HepG2 (cell line): Measurements from ENCODE around the gene CAMKMT. TPM values are rescaled to one million over a fixed set of nuclear protein-coding genes. Genes with fewer than 3 reads are reported as not detected.

ENCODE experiments used
- CTCF ChIP-seq: sonication (generic); formaldehyde crosslinking; IDR thresholded peaks from 2 replicates; pipeline ENCODE4 v1.5.0; 2020; ENCODE audit warnings: mild to moderate bottlenecking, missing genetic modification reagents, moderate library complexity
- ELF1 ChIP-seq: sonication (generic); formaldehyde crosslinking; IDR thresholded peaks from 2 replicates; pipeline ENCODE4 v1.4.0; 2020; ENCODE audit warnings: missing genetic modification reagents
- HMGXB3 ChIP-seq: sonication (generic); formaldehyde crosslinking; IDR thresholded peaks from 2 replicates; pipeline ENCODE4 v1.4.0; 2020; ENCODE audit warnings: missing genetic modification reagents, borderline replicate concordance
- SP4 ChIP-seq: sonication (generic); formaldehyde crosslinking; IDR thresholded peaks from 2 replicates; pipeline ENCODE4 v1.8.1; 2023; ENCODE audit warnings: mild to moderate bottlenecking, missing genetic modification reagents
- STAT5B ChIP-seq: sonication (generic); formaldehyde crosslinking; IDR thresholded peaks from 2 replicates; pipeline ENCODE4 v1.4.0; 2020; ENCODE audit warnings: missing genetic modification reagents
- USF2 ChIP-seq, 2 experiments: sonication (generic) in 1 of 2; formaldehyde crosslinking in 1 of 2; IDR thresholded peaks; 2 replicates each; pipeline versions ENCODE4 v1.5.1 to v1.6.1; 2011 to 2020; ENCODE audit warnings: borderline replicate concordance in 1 of 2, low read depth in 1 of 2, low read length in 1 of 2, mild to moderate bottlenecking in 1 of 2, missing genetic modification reagents in 1 of 2, moderate library complexity in 1 of 2
- ZNF556 ChIP-seq: sonication (generic); formaldehyde crosslinking; IDR thresholded peaks from 2 replicates; pipeline ENCODE4 v1.4.0; 2020; ENCODE audit warnings: mild to moderate bottlenecking, missing genetic modification reagents, borderline replicate concordance
- ZNF597 ChIP-seq: sonication (generic); formaldehyde crosslinking; IDR thresholded peaks from 2 replicates; pipeline ENCODE4 v1.5.0; 2020; ENCODE audit warnings: missing genetic modification reagents
- ZNF776 ChIP-seq: sonication (generic); formaldehyde crosslinking; IDR thresholded peaks from 2 replicates; pipeline ENCODE4 v1.4.0; 2020; ENCODE audit warnings: mild to moderate bottlenecking, missing genetic modification reagents
- polyA plus RNA-seq, 8 experiments: library from polyadenylated mRNA; depleted of rRNA in 3 of 8; stranded (reverse) in 7 of 8; unstranded in 1 of 8; fragments of >200 nt; fragmentation: Illumina TruSeq in 4 of 8; extraction: Trizol in 4 of 8; gene quantifications; 2 replicates each; pipeline versions ENCODE4 v1.2.1 to v1.2.3, GENCODE V29; 2011 to 2016; ENCODE audit warnings: low read depth in 4 of 8, missing spikeins in 1 of 8, mixed read lengths in 1 of 8; ENCODE audit not compliant: insufficient read depth in 1 of 8
- total RNA-seq, 5 experiments: library from RNA; depleted of rRNA; stranded (reverse); fragments of >200 nt; fragmentation: Illumina TruSeq; extraction: Trizol; gene quantifications; 2 replicates each; pipeline ENCODE4 v1.2.3, GENCODE V29; 2016; ENCODE audit warnings: low read depth in 1 of 5

CAMKMT gene
- total and polyA plus RNA-seq, 2 of the 13 experiments (the other 11 are each of a cell fraction or from before 2014, with no cell fraction given): 6.9 to 20.8 TPM

- TF ChIP-seq CTCF (CRISPR knock-in tag) (peak; percentile 56), ZNF597 (CRISPR knock-in tag) (no peak), STAT5B (CRISPR knock-in tag) (no peak), ELF1 (CRISPR knock-in tag) (no peak), HMGXB3 (no peak), USF2 (IDR thresholded peaks at IDR 0.05; ENCODE audit: low read depth, low read length) (no peak), USF2 (CRISPR knock-in tag; IDR thresholded peaks at IDR 0.05; ENCODE audit: borderline replicate concordance) (no peak), ZNF556 (CRISPR knock-in tag) (no peak), ZNF776 (no peak), SP4 (no peak)
Measured at GRCh38 chr2:44392338-44392943, 30.7 kb downstream of the CAMKMT start (continued).
